ENCODE results near the gene PDE4B.
A peak's percentile ranks its signal among the peaks of the same experiment; 100 is the strongest.
"Not testable (repeated sequence)": the region's sequence is repeated elsewhere in the genome, so short reads cannot be mapped to it uniquely, and the experiment has no call there.

The PDE4B gene

DNA sequence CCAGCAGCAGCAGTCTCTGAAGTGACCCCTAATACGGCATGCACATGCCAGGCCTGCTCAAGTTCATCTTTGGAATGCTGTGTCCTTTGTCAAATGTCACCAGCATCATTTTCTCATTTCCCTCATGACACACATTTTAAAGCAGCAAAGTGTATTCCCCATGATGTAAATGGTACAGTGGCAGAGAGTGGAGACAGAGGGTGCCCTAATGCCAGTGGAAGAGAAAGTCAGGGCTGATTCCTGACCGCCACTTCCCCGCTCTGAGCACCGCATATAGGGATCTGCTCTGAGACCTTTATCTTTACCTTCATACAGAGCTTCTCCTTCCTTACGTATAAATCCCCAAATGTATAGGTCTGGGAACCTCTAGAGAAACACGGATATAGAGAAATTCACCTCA lies 518.9 kb downstream of the PDE4B start:
- no peak for DNase-seq (ENCODE audit: low read depth)

DNA sequence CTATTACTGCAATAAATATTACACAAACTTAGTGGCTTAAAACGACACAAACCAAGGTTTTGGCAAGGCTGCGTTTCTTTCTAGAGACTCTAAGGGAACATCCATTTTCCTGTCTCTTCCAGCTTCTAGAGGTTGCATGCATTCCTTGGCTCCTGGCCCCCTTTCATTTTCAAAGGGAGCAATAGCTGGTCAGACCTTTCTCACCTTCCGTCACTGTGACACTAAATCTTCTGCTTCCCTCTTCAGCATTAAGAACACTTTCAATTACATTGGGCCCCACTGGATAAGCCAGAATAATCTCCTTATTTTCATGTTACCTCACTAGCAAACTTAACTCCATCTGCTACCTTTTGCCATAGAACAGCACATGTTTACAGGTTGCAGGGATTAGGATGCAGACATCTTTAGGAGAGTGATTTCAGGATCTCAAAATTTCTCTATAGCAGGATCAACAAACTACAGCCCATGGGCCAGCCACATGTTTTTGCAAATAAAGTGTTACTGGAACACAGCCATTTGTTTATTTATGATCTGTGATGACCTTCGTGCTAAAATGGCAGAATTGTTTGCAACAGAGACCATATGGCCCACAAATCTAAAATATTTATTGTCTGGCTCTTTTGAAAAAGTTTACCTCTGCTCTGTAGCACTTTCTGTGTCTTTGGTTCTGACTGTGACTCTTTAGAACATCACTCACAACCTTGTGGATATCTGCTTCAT lies 519.7 kb downstream of the PDE4B start:
- no peak for DNase-seq (ENCODE audit: low read depth)

DNA sequence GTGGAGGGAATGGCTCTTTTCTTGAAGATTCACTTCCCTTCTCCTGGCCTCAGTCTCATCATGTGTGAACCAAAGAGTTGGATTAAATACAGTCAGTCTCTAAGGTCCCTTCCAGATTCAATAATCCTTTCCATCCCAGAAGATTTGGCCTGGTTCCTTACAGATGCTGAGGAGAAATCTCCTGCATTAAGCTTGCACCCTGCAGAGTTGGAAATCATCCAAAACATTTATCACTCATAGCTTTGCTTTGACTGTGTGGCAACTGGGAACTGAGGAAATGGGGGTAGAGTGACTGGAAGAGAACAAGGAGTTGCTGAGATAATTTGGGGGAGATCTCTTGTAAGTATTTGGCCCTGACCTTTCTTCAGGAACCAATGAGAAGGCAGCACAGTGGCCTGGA lies 520.7 kb downstream of the PDE4B start:
- no peak for DNase-seq (ENCODE audit: low read depth)

DNA sequence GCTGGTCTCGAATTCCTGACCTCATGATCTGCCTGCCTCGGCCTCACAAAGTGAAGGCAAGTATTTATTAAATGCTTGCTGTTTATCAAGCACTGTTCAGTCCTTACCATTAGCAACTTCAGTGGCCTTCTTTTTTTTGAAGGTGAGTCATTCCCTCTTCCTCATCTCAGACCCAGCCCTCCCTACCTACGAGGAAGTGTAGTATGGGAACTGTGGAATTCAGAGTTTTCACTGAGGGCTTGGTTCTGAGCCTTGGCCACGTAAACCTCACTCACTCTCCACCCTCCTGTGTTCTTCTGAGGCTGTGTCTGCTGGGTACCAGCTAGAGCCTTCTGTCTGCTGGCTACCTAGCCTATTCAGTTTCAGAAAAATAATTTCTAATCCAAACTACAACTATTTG lies 523.0 kb downstream of the PDE4B start:
- DNase-seq (ENCODE audit: low read depth) = no peak

- DNase-seq (ENCODE audit: low read depth) = no peak
These were observed 524.0 kb downstream of the PDE4B start for GRCh38 chr1:66316464-66317247.

GRCh38 chr1:66317248-66317515 lies 524.5 kb downstream of the PDE4B start:
- DNase-seq (ENCODE audit: low read depth) = no peak

GRCh38 chr1:66320231-66320630 lies 527.5 kb downstream of the PDE4B start:
- no peak for DNase-seq (ENCODE audit: low read depth)

DNA sequence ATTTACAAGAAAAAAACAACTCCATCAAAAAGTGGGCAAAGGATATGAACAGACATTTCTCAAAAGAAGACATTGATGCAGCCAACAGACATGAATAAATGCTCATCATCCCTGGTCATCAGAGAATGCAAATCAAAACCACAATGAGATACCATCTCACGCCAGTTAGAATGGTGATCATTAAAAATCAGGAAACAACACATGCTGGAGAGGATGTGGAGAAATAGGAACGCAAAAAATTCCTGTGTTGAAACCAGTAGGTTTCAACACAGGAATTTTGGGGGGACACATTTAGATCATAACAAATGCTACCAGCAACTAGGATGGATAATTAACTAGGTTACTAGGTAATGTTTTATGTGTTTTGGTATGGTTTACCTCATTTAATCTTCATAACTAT lies 529.8 kb downstream of the PDE4B start:
- not testable (repeated sequence) for DNase-seq (ENCODE audit: low read depth)

GRCh38 chr1:66323958-66324625 lies 531.4 kb downstream of the PDE4B start:
- no peak for DNase-seq (ENCODE audit: low read depth)

DNA sequence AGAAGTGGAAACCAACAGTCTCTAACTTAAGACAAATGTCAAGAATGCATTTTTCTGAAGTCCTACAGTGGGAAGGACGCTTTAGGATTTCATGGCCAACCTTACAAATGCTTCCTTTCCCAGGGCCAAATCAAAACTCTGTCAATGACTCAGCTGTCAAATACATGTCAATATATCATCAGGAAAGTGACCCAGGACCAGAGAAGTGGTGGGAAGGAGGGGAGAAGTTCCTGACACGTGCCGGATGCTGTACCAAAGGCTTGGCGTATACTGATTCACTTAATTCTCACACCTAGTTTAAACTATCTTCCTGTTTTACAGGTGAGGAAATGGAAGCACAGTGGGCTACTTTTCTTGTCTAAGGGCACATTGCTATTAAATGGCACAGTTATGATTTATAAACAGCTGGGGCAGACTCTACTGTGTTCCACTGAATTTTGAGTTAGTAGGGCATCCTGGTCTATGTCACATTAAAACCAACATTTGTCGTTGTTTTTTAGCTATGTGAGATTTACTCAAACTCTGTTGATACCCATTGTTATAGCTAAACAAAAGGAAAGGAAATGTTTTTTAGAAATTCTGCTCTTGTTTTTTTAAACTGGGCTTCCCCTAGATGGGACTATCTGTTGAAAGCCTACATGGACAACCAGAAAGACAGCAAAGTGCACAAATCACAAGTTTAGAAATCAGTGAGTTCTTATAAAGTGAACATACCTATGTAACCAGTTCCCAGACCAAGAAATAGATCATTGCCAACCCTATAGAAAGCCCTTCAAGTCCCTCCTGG lies 533.1 kb downstream of the PDE4B start:
- no peak for DNase-seq (ENCODE audit: low read depth)

GRCh38 chr1:66326867-66327266 lies 534.2 kb downstream of the PDE4B start:
- DNase-seq (ENCODE audit: low read depth) = no peak

DNA sequence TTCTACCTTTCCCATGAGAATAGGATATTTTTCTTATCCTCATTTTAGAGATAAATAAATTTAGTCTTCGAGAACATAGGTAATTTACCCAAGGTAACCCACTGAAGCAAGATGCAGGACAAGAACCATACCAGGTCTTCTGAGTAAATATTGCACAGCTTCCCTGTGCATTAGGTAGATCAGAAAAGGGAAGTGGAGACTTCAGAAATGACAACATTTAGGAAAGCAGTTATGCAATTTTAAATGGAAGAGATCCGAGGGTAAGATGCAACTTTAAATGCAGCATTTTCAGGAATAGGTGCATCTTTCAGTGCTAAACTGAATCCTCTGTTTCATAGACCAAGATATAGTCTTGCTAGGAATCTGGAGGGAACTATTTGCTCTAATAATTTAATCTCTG lies 534.9 kb downstream of the PDE4B start:
- no peak for DNase-seq (ENCODE audit: low read depth)

DNA sequence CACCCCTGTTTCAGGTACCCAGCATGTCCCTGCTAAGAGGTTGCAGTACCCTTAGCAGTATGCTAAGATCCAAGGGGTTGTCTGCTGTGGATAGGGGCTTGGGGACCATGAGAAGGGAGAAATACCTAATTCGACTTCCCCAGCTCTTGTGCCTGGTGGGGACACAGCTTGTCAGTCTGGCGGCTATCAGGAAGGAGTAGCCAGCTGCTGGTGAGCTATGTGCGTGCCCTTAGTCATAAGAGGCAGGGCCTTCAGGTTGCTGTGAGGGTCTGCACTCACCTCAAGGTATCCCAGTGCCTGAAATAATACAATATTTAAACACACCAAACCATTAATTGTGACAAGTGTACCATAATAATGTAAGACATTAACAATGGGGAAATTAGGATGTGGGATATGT lies 536.2 kb downstream of the PDE4B start:
- DNase-seq (ENCODE audit: low read depth) = no peak

DNA sequence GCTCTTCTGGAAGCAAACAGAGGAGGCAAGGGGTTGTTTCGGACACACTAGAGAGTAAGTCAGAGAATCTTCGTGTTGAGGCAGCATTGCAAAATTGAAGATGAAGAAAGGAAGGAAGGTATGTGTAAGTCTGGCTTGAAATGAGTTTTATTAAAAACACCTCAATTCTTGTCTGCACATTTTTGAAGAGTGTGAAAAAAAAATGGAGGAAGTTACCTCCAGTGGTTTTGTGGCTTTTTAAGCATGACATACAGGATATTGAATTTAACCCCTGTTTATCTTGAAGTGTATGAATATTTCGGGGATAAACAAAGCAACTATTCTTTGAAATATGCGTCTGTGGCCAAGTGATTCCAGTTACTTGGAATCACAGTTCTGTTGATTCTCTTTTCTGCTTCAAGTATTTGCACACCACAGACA lies 538.0 kb downstream of the PDE4B start:
- DNase-seq (ENCODE audit: low read depth) = no peak

DNA sequence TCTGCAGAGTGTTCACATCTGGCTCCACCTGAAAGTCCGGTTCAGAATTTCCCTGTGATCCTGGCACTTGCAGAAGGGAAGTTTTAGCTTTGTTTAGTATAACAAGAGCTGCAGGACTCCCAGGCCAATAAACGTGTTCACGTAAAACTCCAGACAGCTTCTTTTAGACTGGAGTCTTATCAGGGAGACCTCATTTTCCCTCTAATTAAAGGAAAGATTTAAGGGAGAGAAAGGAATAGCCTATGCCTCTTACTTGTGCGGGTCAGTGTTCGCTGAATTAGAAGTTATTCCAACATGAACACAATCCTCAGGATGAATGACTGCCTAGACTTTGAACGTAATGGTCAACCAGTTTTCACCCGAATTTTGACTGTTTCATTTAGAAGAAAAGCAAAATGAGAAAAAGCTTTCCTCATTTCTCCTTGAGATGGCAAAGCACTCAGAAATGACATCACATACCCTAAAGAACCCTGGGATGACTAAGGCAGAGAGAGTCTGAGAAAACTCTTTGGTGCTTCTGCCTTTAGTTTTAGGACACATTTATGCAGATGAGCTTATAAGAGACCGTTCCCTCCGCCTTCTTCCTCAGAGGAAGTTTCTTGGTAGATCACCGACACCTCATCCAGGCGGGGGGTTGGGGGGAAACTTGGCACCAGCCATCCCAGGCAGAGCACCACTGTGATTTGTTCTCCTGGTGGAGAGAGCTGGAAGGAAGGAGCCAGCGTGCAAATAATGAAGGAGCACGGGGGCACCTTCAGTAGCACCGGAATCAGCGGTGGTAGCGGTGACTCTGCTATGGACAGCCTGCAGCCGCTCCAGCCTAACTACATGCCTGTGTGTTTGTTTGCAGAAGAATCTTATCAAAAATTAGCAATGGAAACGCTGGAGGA lies 539.2 kb downstream of the PDE4B start:
- peak; percentile 42 for DNase-seq (ENCODE audit: low read depth)

- DNase-seq (ENCODE audit: low read depth) = no peak
These were observed 539.8 kb downstream of the PDE4B start for GRCh38 chr1:66332548-66332901.

DNA sequence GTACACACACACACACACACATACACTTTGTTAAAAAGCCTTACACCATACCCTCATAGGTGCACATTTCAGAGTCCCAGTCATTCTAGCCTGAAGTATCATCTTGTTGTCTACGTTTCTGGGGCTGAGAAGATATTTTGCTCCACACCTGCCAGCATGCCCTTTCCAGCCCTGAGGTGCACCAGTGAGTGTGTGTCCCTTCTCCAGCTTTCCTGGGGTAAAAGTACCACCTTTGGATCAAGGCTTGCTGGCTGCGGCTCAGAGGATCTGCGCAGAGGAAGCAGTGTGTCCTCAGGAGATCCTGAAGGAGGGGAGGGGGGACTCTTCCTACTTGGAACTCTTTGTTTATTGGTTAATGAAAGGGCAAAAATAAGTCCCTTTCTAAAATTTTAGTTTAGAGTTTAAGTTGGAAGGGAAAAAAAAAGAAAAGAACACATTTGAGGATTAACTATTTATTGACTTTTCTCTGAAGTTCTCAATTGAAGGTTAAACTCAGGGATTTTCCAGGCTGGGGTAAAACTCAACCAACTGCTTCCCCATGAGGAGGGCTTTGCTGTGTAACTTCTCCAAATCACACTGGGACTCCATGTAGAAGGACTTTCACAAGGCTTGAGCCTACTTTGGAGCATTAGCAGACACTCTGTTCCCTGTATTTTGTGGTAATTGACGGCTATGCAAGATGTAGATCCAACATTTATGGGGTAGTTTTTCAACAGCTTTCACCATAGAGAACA lies 540.9 kb downstream of the PDE4B start:
- DNase-seq (ENCODE audit: low read depth) = no peak

- no peak for DNase-seq (ENCODE audit: low read depth)
These were observed 541.6 kb downstream of the PDE4B start for GRCh38 chr1:66334318-66334717.

GRCh38 chr1:66335125-66335524 lies 542.4 kb downstream of the PDE4B start:
- no peak for DNase-seq (ENCODE audit: low read depth)

DNA sequence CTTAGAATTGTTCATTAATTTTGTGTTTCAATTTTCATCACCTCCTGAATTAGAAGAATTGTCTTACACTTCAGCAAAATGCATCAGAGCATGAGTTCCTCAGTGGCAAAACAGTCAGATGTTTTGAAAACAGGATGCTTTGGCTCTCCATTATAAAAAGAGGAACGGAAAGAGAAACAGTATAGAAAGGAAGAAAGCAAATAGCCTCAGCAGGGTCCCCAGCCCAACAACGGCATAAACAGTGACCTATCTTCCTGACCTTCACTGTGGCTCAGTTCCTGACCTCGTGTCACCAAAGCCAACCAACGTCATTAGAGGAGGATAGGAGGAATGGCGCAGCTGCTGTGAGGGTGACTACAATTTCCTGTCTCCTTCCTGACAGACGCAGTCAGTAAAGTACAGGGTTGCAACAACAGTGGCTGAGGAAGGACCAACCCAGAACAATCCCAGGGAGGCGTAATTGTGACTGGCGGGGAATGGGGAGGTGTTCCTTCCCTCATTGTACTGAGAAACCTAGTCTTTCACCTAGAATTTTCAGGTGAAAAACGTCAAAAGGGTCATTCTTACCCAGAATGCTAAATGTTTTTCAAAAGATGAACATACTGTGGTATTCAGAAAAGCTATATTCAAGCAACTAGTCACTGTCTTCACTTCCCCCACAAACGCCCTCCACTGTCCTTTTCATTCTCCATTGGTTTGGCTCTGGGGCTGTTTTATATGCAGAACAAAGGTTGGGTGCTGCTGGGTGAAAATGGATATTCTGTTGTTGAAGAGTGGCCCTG lies 543.4 kb downstream of the PDE4B start:
- DNase-seq (ENCODE audit: low read depth) = peak; percentile 58
